ENCODE results near the gene CEACAM1. TPM values are rescaled to one million over a fixed set of nuclear protein-coding genes. Genes with fewer than 3 reads are reported as not detected.

Gene CEACAM1
- total and polyA plus RNA-seq, 9 of the 15 experiments (the other 6 are each of a cell fraction or from before 2014, with no cell fraction given): 0.04 to 0.16 (median 0.10) TPM; not detected in 1

- no peak for FAIRE-seq
- Histone ChIP-seq H3K27me3 (ENCODE audit: control insufficient read depth in 2 of 2, insufficient read depth in 2 of 2, low read length in 2 of 2) (peaks cover 11 to 13% of the 10 kb centered on the region in 2 experiments; a peak in 3 of 5 replicates), H2AFZ (ENCODE audit: low read depth, low read length) (no peak overlapping the region), H3K4me1 (replicated peaks in 1 of 2; ENCODE audit: control insufficient read depth in 2 of 2, insufficient read depth in 2 of 2, low read length in 2 of 2) (no peaks in the 10 kb centered on the region; a peak in 1 of 5 replicates), H3K4me2 (ENCODE audit: insufficient read depth, low read length) (no peak overlapping the region), H3K9me1 (ENCODE audit: control insufficient read depth, insufficient read depth, low read length) (no peaks in the 10 kb centered on the region), H3K9me3 (replicated peaks; ENCODE audit: control insufficient read depth, insufficient read depth, low read depth, low read length) (no peaks in the 10 kb centered on the region; the same call in 1 of the 2 replicates), H3K27ac (ENCODE audit: extremely low read depth, low read depth, low read length) (no peak overlapping the region), H3K79me2 (ENCODE audit: control insufficient read depth, insufficient read depth, low read length) (no peaks in the 10 kb centered on the region), H3K4me3 (no peak overlapping the region), H4K20me1 (replicated peaks; ENCODE audit: control insufficient read depth, insufficient read depth, low read length) (no peaks in the 10 kb centered on the region), H3K9ac (ENCODE audit: insufficient read depth in 1 of 2, low read depth in 2 of 2, low read length in 2 of 2) (no peak overlapping the region), H3K36me3 (ENCODE audit: control insufficient read depth, insufficient read depth, low read length) (no peaks in the 10 kb centered on the region)
- in situ Hi-C loops (cut with MboI): loop anchor here (25.0 kb wide), 1 partner anchor 419 kb away; no protein-coding TSS in a partner anchor
- no TSS peak for BruUV-seq (replicated peaks)
- WGBS (ENCODE audit: insufficient coverage, low coverage, missing lambda C conversion rate): 9% methylated on average over 3 of the region's 3 CpGs
- POLR2A ChIA-PET: no interaction called here
- no peak for DNase-seq (ENCODE audit: extremely low read depth in 1 of 4, low spot score in 3 of 4)
- CTCF ChIA-PET (ENCODE audit: low intra/inter-chr PET ratio): no interaction called here
- ATAC-seq: no peak
- intact Hi-C loops (cut with micrococcal nuclease): no loop called here
- TF ChIP-seq ZMIZ1 (IDR thresholded peaks at IDR 0.05; ENCODE audit: low read depth in 2 of 2, low read length in 2 of 2) (no peak), HDAC3 (IDR thresholded peaks at IDR 0.05; ENCODE audit: borderline replicate concordance, partially characterized antibody) (no peak), ETS1 (conservative IDR thresholded peaks at IDR 0.05; ENCODE audit: control insufficient read depth, low read depth, low read length) (no peak), MTA3 (IDR thresholded peaks at IDR 0.05; ENCODE audit: borderline replicate concordance) (no peak), STAT5B (CRISPR knock-in tag; IDR thresholded peaks at IDR 0.05) (no peak), ELF2 (CRISPR knock-in tag; IDR thresholded peaks at IDR 0.05) (no peak), CHAMP1 (IDR thresholded peaks at IDR 0.05) (no peak), EWSR1 (IDR thresholded peaks at IDR 0.05; ENCODE audit: borderline replicate concordance, low read depth, partially characterized antibody) (no peak), ERF (CRISPR knock-in tag; IDR thresholded peaks at IDR 0.05) (no peak), BCLAF1 (IDR thresholded peaks at IDR 0.05; ENCODE audit: borderline replicate concordance in 1 of 2, control insufficient read depth in 1 of 2, low read depth in 2 of 2, low read length in 1 of 2) (no peak), ATF7 (IDR thresholded peaks at IDR 0.05) (no peak), TCFL5 (CRISPR knock-in tag; conservative IDR thresholded peaks at IDR 0.05) (no peak)
Measured at GRCh38 chr19:42531313-42531712, 3.0 kb upstream of the CEACAM1 start.

All from K562 (cell line).